ENCODE data around the gene PARD6G.
"Not testable (repeated sequence)": the region's sequence is repeated elsewhere in the genome, so short reads cannot be mapped to it uniquely, and the experiment has no call there.

PARD6G gene

DNA sequence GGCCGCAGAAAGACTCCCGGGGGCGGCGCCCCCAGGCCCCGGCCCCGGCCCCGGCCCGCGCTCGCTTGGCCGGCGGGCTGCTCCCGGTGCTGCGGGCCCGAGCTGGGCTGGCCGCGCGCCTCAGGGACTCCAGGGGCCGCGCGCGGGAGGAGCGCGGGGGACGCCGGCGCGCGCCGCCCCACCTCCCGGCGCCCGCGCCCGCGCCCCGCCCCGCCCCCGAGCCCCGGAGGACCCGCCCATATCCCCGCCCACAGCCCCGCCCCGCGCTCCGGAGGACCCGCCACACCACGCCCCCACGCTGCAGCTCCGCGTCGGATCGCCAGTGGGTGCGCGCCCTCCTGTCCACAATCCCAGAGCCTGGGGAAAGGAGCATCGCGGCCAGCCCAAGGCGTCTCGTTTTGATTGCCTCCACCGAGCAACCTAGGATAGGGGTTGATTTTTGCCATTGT, at the start of gene PARD6G:
PARD6G (minus strand) TSS at position 122 of the 449 bp plus-strand sequence. CDS start 166 bp downstream, outside the sequence.
- DNase-seq, result peak; percentile 80

DNA sequence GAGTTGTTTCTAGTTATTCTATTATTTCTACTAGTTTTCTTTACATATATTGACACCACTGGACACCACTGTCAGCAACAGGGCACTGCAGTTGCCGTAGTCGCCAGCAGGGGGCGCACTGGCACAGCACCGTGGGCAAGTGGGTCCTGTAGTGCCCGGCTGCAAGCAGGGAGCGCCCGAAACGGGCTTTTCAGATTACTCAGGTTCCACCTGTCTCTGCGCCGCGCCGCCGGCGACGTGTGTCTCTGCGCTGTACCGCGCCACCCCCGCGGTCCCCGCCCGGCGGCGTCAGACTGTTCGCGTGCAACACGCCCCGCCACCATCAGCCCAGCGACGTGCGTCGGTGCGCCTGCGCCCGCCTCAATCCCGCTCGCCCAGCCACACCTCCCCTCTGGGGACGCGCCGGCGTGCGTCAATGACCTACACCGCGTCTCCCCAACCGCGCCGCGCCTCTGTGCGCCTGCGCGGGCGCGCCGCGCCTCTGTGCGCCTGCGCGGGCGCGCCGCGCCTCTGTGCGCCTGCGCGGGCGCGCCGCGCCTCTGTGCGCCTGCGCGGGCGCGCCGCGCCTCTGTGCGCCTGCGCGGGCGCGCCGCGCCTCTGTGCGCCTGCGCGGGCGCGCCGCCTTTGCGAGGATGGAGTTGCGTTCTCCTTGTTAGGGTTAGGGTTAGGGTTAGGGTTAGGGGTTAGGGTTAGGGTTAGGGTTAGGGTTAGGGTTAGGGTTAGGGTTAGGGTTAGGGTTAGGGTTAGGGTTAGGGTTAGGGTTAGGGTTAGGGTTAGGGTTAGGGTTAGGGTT, 15.1 kb upstream of the PARD6G start:
- DNase-seq, result not testable (repeated sequence)

GRCh38 chr18:80259610-80260009, 12.3 kb upstream of the PARD6G start:
- DNase-seq, result no peak

DNA sequence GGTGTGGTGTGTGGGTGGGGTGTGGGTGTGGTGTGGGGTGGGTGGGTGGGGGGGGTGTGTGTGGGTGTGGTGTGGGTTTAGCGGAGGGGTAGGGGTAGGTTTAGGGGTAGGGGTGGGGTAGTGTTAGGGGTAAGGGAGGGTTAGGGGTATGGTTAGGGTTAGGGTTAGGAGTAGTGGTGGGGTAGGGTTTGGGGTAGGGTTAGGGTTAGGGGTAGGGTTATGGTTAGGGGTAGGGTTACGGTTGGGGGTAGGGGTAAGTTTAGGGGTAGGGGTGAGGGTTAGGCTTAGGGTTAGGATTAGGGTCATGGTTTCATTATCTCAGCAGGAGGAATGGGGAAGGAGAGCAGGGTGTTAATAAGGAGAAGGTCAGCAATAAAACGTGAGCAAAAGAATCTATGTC, 11.3 kb upstream of the PARD6G start:
- no peak for DNase-seq

DNA sequence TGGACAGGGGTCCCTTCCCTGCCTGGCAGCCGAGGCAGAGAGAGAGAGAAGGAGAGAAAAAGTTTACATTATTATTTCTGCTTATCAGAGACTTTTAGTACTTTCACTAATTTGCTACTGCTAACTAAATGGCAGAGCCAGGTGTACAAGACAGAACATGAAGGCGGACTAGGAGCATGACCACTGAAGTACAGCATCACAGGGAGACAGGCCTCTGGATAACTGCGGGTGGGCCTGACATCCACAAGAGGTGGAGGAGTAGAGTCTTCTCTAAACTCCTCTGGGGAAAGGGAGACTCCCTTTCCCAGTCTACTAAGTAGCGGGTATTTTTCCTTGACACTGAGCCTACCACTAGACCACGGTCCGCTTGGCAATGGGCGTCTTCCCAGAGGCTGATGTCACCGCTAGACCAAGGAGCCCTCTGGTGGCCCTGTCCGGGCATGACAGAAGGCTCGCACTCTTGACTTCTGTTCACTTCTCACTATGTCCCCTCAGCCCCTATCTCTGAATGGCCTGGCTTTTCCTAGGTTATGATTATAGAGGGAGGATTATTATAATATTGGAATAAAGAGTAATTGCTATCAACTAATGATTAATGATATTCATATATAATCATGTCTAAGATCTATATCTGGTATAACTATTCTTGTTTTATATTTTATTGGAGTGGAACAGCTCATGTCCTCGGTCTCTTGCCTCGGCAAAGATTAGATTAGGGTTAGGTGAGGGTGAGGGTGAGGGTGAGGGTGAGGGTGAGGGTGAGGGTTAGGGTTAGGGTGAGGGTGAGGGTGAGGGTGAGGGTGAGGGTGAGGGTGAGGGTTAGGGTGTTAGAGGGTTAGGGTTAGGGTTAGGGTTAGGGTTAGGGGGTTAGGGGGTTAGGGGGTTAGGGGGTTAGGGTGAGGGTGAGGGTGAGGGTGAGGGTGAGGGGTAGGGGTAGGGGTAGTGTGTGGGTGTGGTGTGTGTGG, 10.5 kb upstream of the PARD6G start:
- not testable (repeated sequence) for DNase-seq

- no peak for DNase-seq
Observed at GRCh38 chr18:80254971-80255500, 7.7 kb upstream of the PARD6G start.

DNA sequence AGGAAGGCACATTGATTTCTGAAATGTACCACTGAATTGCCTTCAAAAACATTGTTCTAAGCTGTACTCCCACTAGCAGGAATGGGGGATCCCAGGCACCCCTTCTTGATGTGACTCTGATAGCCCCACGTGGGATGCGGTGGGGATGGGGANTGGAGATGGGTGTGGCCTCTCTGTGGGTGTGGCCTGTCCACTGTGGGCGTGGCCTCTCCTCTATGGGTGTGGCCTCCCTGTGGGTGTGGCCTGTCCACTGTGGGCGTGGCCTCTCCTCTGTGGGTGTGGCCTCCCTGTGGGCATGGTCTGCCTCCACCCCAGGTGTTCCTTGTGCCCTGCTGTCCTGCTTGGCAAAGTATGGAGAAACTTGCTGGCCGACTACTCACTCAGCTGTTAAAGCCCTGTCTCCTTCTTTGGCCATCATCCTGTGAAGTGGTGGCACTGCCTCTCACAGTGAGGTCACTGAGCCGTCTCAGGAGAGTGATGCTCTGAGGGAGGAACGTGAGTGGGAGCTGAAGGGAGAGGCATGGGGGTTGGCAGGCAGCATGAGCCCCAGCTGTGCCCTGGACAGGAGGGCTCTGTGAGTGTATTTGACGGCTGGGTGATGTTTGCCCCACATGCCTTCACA, 6.7 kb upstream of the PARD6G start:
- no peak for DNase-seq

DNA sequence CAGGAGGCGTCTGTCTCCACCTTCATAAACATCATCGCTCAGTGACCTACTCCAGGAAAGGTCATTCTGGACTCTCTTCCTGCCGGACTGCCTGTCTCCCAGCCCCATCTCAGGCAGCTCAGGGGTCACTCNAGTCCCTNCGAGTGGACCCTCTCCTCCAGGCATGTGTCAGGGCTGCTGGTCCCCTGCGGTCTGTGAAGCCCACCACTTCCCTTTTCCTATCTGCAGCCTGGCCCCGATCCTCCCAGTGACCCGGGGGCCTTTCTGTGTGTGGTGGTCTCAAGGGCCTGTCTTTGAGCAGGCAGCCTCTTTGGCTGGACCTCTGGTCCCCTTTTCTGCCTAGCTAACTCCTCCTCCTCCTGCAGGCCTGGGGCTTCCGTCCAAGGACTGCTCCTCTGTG, 5.9 kb upstream of the PARD6G start:
- no peak for DNase-seq

DNA sequence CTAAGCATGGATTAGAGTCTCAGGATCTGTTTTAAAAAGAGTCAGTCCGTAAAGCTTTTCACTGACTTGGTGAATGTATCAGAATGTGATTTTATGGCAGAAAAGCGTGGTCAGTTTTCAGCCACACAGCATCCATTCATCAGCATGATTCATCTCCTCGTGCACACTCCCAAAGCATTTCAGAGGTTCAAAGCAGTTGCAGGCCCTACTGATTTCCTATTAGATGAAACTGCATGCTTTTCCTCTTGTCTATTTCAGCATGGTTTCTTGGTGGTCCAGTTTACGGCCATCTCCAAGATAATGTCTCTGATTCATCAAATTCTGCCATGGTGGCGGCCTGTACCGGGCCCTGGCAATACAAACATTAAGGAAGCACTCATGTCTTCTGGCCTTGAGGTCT, 4.8 kb upstream of the PARD6G start:
- no peak for DNase-seq

DNA sequence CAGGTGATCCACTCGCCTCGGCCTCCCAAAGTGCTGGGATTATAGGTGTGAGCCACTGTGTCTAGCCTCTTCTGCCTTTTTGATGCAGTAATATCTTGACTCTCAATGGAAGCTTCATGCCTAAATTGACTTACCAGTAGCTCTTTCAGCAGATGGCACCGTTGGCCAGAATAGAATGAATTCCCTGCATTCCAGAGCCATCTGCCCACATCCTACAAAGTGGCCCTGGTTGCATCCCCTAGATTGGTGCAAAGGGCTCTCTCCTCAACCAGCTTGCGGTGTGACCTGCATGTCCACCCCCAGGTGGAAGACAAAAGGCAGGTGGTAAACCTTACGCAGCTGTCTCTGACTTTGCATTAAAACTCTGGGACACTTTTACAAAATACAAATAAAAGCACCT, 4.4 kb upstream of the PARD6G start:
- DNase-seq, result no peak

GRCh38 chr18:80250740-80251364, 3.5 kb upstream of the PARD6G start:
- no peak for DNase-seq

- DNase-seq, result no peak
Observed at GRCh38 chr18:80249217-80250093, 2.1 kb upstream of the PARD6G start.

DNA sequence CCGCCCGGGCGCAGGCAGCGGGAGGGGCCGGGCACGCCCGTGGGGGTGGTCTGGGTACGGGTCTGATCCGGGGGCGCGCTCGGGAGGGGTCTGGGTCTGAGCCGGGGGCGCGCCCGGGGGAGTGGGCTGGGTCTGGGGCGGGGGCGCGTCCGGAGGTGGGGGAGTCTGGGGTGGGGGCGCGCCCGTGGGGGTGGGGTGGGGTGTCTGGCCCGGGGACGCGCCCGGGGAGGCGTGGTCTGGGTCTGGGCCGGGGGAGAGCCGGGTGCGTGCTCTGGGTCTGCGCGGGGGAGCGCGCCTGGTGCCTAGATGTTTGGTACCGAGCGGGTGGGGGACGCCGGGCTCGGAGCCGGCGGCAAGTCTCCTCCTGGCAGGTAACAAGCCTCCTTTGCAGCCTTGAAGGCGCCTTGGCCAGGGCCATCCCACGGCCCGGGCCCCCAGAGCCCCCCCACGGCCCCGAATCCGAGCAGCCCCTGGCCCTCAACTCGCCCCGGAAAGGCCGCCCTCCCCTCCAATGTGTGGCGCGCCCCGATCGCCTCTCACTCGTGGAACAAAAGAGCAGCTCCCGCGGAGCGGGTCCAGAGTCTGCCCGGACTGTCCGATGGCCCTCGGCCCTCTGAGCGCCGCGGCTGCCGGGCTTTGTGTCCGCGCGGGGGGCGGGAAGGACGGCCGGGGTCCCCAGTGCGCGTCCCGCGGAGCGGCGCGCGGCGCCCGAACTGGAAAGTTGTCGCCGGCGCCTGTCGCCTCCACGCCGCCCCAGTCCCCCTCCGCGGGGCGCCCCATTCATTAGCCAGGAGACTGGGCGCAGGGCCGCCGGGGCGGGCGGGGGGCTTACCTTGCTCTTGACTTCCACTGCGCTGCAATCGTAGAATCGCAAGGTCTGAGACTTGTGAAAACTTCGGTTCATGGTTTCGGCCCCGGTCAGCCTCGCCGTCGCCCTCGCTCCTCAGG, 595 bp downstream of the PARD6G start:
- DNase-seq, result no peak

DNA sequence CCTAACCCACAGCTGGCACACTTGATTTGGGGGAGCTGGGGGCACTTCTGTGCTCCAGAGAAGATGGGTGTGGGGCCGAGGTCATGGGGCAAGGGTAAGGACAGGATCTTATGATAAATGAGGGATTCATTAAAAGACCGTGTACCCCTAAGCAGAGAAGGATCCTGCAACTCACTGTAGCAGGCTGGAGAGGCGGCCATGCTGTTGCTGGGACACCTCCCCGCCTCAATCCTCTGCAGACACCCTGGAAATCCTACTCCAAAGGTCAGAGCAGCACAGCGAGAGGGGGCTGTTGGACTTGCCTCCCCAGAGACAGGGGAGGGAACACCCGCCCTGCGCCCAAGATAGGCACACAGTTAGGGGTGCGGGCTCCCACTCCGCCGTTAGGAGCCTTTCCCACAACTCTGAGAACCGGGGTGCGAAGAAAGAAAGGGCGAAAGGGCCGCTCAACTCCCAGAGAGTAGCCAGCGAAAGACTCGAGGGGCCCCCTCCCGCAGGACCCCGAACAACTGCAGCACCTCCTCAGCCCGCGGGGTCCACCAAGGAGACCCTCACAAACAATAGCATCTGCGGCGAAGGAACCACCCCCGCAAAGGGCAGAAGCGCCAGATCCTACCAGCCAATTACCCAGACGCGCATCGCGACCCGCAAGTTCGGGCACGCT, 1.4 kb downstream of the PARD6G start:
- no peak for DNase-seq

DNA sequence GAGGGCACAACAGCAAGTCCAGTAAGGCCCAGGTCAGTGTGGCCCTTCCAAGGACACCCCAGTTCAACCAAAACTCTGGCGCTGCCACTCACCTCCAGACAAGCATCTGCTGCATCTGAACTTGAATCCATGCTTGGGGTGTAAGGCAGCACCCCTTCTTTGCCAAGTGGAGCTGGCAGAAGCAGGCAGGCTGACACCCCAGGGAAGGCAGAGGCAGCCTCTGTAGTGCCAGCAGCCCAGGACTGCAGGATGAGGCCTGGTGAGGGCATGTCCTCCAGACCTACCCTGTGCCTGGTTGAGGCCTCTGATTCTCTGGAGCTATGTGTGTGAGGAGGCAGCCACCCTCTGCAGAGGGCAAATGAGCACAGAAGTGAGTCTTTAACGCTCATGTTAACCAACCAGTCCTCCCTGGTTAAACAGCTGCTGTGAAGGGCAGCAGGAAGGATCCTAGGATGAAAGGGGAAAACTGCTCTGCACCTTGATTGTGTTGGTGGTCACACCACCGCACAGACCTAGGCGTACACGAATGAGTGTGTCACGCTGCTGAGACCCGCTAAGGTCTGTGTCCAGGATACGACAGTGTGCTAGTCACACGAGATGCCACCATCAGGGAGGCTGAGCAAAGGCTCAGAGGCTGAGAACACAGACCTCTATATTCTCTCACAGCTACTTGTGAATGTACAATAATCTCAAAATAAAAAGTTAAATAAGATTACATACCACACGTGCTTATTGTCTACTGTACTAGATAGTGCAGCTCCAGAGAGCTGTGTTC, 2.2 kb downstream of the PARD6G start:
- DNase-seq, result no peak

DNA sequence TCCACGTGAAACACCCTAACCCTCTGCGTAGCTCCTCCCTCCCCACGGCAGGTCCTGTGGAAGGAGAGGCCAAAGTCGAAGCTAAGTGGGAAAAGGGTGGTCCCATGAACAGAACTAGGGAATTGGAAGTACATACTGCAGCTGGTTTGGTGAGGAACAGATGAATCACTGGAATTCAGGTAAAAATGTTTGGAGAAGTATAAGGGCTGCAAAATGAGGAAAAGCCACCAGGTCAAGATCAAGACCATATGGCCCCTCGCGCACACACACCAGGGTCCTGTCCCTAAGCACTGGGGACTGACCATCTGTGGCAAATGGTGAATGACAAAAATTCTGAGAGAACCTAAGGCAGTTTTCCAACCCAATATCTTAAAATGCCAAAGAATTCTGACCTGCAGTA, 3.1 kb downstream of the PARD6G start:
- no peak for DNase-seq

- DNase-seq, result no peak
Observed at GRCh38 chr18:80243204-80243603, 4.1 kb downstream of the PARD6G start.

- no peak for DNase-seq
Observed at GRCh38 chr18:80241919-80242777, 5.2 kb downstream of the PARD6G start.

All from NCI-H1092 treated with DMSO at 0.1 percent for 48 hours (cell line).